HG03139 (cell line): ENCODE results near the gene CD83.
"Not testable (repeated sequence)": the region's sequence is repeated elsewhere in the genome, so short reads cannot be mapped to it uniquely, and the experiment has no call there.

ENCODE experiments used
- ATAC-seq: cut with Tn5 transposase; IDR thresholded peaks from one replicate; pipeline ENCODE4 v1.9.1; 2021; ENCODE audit not compliant: unreplicated experiment

Gene CD83

GRCh38 chr6:14147891-14148290 is 30.3 kb downstream of the CD83 start:
- no peak for ATAC-seq

DNA sequence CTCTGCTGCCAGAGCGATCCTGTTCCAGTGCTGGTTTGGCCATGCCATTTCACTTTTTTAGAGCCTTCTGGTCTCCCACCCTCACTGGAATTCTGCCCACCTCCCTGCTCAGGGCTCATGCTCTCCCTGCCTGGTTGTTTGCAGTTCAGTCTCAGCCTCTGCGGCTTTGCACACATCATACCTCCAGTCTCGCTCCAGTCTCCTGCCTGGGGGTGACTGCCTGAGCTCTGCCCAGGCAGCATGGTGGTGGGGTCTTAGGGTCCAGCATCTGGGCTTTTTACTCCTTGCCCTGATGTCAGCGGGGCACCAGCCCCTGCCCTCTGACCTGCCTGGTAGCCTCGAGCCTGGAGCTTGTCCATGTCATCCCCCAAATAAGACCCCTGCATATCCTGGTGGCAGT is 30.9 kb downstream of the CD83 start:
- no peak for ATAC-seq

DNA sequence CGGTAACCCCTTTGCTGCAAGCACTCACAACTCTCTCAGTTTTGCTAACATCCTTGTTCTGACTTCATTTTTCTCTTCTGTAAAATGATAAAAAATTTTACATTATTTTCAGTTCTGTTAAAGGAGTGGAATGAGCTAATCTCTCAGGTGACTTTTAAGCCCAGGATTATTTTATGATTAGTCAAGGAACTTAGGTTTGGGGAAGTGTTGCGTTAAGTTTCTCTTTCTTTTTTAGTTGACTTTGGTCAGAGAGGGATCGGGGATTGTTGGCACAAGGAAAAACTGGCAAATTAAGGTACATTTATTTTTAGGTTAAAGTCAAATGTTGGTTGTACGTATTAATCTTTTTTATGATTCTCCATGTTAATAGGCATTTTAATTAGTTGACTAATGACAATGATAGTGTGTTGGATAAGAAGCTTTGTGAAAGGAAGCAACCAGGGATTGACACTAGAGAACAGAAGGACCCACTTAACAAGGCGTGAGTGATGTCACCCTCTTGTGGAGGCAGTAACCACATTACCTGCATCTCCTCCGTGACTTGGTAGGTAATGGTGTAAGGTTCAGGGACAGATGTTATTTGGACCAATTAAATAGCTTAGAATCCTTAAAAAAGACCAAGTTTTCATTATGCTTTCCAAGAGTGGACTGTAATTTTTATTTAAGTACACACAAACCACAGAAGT is 31.6 kb downstream of the CD83 start:
- ATAC-seq = no peak

GRCh38 chr6:14149739-14150130 is 32.2 kb downstream of the CD83 start:
- no peak for ATAC-seq

- ATAC-seq = not testable (repeated sequence)
Measured at GRCh38 chr6:14151300-14151699, 33.7 kb downstream of the CD83 start.

- ATAC-seq = no peak
Measured at GRCh38 chr6:14151773-14152172, 34.2 kb downstream of the CD83 start.

- ATAC-seq = no peak
Measured at GRCh38 chr6:14153228-14153627, 35.7 kb downstream of the CD83 start.

DNA sequence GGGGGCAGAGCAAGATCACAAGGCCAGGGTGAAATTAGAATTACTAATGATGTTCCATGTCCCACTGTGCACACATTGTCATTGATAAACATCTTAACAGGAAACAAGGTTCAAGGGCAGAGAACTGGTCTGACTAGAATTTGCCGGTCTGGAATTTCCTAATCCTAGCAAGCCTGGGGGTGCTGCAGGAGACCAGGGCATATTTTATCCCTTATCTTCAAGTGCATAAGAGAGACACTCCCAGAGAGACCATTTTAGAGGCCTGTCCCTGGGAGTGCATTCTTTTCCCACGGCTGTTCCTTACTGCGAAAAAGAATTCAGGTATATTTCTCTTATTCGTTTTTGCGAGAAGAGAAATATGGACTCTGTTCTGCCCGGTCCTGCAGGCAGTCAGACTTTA is 41.5 kb downstream of the CD83 start:
- ATAC-seq = no peak

GRCh38 chr6:14162826-14163225 is 45.3 kb downstream of the CD83 start:
- ATAC-seq = no peak

DNA sequence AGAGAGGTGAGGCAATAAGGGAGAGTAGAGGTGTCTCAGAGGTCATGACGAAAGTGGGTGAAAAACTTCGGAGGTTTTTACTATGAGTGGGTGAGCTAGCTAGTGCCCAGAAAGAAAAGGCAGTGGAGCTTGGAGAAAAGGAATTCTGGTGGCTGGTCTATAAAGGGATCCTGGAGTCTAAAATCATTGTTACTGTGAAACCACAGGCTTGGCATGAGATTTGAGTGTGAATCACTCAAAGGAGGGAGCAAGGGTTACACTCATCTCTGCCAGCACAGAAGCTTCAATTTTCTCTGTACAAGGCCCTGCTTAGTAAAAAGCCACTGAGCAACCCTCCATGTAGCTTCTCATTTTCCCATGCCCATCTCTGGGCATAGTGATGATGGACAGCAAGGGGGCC is 47.5 kb downstream of the CD83 start:
- no peak for ATAC-seq

DNA sequence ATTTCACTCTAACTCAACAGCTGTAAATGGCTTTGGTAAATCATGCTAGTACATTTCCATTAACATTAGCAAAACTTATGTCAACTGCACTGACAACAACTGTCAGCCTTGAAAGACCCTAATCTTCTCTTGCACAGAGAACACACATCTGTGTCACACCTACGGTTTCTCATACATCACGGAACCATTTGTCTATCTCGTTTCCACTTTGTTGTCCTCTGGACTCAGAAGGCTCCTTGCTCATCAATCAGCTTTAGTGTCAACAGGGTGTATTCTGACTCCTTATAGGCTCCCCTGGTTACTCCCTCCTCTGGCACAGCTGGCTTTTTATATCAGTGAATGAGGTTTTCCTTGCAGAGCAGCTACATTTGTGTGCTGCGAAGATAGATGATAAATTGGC is 49.3 kb downstream of the CD83 start:
- no peak for ATAC-seq

DNA sequence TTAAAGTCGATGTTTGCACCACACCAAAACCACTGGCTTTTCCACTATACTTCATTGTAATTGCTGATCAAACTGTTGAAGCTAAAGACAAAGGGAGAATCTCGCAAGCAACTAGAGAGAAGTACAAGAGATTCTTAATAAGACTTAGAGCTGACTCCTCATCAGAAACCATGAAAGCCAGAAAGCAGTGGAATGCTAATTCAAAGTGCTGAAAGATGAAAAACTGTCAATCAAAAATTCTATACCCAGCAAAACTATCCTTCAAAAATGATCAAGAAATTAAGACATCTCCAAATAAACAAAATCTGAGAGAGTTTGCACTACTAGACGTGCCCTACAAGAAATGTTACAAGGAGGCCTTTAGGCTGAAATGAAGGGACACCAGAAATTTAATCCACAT is 52.6 kb downstream of the CD83 start:
- no peak for ATAC-seq

DNA sequence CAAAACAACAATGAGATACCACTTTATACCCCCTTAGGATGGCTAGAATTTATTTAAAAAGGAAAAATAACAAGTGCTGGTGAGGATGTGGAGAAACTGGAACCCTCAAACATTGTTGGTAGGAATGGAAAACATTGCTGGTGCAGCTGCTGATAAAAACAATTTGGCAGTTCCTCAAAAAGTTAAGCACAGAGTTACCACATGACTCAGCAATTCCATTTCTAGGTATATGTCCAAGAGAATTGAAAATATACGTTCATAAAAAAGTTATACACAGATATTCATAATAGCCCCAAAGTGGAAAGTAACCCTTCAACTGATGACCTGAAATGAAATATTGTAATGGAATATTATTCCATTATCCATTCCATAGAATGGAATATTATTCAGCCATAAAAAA is 55.0 kb downstream of the CD83 start:
- ATAC-seq = no peak

DNA sequence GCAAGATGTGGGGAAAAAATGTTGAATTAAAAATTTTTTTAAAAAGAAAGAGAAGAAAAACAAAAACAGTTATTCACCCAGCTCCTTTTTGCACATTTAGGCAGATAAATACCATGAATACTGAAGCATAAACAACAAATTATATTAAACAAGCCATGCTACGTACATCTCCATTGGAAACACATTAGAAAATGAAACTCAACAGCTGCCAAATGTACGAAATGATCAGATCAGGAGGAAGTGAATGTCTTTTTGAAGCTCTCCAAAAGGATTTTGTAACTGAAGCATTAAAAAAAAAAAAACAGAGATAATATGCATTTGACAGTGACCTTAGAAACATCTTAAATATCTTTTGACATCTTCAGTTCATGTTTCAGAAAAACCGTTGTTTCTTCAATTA is 56.7 kb downstream of the CD83 start:
- ATAC-seq = no peak

DNA sequence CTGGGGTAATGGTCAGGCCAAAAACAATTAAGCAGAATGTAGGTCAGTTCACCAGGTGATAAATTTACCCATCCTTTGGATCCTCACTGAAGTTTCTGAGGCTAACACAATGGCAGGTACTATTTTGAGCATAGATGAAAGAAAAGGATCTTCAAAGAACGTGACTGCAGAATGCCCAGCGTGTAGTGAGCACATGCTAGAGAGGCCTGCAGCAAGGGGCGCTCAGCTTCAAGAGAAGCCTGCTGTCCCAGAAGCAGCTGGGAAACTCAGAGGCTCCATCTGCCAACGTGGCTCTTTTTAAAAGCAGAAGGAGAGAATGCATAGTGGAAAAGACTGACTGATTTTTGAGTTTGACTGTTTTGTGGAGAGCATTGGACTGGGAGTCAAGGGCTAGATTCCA is 57.4 kb downstream of the CD83 start:
- no peak for ATAC-seq

GRCh38 chr6:14176429-14176828 is 58.9 kb downstream of the CD83 start:
- ATAC-seq = no peak

DNA sequence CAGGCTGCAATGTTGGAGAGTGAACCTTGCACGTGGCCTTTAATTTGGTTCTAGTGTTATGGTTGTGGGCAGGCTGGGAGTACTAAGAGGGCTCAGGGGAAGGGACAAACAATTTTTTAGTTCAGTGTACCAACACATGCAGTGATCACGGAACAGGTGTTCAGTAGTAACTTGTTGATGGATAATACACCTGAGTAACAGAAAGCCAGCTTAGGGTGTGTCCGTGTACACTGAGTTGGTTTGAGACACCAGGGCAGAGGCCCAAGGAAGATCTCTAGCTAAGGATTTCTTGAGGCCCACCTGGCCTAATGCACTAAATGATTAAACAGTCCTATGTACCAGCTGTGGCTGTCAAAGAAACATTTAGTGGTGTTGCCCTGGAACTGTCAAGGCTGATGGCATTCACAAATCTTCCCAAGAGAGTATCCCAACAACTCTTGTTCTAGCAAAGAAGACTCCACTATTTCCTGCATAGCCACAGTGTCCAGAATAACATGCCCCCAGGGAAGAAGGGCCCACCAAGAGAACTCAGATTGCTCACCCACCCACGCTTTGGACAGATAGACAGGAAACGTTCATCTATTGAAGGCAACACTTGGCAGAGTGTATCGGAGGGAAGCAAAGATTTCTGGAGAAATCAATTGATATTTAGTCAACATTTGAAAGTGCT is 60.0 kb downstream of the CD83 start:
- no peak for ATAC-seq

DNA sequence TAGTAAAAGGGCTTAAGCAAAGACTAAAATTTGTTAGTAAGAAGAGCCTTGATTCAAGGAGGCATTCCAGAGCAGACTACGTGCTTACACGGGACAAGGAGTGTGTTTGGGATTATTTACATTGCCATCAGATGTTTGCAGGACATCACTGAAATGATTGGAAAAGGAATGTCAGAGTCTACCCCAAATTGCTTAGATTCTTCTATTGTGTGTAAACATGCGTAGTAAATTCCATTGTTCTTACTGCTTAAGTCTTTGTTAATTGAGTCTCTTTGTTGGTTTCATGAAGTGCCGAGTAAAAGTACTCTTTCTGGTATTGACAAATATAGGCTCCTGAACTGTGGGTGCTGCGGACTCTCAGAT is 60.5 kb downstream of the CD83 start:
- no peak for ATAC-seq

DNA sequence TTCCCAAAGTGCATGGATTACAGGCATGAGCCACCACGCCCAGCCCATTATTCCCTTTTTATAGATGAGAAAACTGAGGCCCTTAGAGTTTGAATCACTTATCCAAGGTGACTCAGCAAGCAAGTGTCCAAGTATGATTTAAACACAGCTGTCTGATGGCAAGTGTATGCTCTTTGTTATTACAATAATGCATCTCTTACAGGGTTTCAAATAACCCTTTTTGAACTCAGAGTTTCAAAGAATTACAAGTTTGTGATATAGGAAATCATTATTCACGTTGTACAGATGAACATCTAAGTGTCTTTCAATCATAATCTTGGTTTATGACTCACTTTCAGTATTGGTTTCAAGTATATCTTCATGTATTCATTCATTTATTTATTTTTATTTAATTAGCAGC is 63.0 kb downstream of the CD83 start:
- no peak for ATAC-seq

- no peak for ATAC-seq
Measured at GRCh38 chr6:14182916-14183315, 65.3 kb downstream of the CD83 start.
